Measurements from ENCODE around the gene CLSTN1.
"Not testable (repeated sequence)": the region's sequence is repeated elsewhere in the genome, so short reads cannot be mapped to it uniquely, and the experiment has no call there.

CLSTN1 gene

DNA sequence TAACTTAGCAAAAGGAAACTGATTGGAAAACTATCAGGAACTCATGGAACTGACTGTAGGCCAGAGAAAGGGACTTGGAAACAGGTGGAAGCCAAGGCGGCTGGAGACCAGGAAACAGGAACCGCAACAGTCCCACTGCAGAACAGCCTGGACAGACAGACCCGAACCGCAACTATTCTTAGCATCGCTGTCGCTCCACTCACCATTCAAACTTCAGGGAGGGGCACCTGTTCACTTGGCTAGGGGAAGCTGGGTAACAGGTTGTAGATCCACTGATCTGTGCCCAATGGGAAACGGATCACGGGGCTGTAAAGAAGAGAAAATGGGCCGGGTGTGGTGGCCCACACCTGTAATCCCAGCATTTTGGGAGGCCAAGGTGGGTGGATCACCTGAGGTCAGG is 61.9 kb downstream of the CLSTN1 start:
- no peak for DNase-seq (ENCODE audit: low read depth)

DNA sequence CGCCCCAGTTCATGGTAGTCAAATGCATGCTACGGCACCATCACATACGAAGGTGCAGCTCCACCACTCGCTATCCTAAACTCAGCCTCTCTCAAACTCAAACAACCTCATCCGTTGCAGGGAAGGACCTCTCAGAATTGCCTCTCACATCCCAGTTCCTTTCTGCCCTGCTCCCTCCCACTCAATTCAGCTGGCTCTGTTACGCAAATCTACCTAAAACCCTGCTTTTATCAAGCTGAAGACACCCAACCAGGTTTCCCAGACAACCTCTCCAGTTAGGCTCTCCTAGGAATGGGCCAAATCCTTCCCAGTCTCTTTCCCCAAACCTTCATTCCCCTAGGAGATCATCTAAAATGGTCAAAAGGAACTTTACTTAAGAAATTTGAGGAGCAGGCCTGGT is 62.9 kb downstream of the CLSTN1 start:
- no peak for DNase-seq (ENCODE audit: low read depth)

DNA sequence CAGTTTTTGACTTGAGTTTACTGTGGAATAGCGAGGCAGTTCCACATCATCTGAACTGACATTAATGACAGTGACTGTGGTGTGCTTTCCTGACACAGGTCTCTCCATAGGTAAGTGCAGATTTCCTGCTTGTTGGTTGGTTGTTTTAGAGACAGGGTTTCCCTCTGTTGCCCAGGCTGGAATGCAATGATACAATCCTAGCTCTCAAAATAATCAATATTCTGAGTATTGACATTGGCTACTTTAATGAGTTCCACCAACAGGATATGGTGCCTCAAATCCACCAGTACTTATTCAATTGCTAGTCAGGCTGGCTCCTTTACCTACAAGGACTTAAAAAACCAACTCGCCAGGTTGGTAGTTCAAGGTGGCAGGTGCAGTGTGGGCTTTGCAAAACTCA is 63.8 kb downstream of the CLSTN1 start:
- no peak for DNase-seq (ENCODE audit: low read depth)

DNA sequence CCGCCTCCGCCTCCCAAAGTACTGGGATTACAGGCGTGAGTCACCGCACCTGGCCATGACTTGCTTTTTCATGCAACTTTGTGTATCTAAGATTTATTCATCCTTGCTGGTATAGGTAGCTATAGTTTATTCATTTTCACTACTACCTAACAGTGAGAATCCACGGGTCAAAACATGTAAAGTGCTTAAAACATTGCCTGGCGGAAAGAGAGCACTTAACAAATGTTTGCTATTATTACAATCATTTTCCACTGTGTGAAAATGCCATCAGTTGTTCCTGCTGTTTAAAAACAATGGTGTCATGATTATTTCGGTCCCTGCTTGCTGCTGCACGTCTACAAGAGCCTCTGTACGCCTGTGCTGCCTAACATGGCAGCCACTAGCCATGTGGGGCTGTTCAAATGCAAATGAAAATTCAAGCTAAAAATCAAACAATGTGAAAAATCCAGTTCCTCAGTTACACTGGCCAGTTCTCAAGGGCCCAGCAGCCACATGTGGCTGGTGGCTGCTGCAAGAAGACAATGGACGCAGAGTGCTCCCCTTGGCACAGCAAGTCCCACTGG is 65.1 kb downstream of the CLSTN1 start:
- no peak for DNase-seq (ENCODE audit: low read depth)

DNA sequence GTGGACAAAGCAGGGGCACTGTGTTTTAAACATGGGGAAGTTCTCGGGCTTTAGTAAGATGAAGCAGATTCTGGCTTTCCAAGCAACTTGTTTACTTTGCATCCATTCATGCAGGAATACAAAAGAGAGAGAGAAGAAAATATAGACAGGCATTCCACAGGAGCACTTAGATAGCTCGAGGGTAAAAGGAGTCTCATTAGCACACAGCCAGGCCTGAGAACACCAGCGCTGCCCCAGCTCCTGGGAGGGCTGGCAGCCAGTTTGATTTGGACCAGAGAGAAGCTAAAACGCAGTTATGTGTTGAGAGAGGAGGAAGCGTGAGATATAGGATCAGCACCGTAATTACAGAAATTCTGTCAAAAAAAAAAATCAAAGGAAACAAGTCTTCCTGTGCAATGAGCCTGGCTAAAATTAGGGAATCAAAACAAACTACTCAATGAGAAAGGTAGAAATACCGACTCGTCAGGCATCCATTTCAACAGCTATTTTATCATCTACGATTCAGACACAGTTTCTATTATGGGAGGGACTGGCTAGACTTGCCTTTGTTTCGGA is 68.2 kb downstream of the CLSTN1 start:
- DNase-seq (ENCODE audit: low read depth) = no peak

DNA sequence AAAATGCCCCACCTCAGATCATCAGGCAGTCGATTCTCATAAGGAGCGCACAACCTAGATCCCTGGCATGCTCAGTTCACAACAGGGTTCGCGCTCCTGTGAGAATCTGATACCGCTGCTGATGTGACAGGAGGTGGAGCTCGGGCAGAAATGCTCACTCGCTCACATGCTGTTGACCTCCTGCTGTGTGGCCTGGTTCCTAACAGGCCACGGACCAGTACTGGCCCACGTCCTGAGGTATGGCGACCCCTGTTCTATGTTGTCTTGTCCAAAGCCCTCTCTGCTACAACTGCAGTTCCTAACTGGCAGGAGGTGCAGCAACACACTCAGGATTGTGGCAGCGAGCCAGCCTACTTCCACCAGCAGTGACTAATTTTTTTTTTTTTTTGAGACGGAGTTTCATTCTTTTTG is 70.6 kb downstream of the CLSTN1 start:
- peak; percentile 74 for DNase-seq (ENCODE audit: low read depth)

DNA sequence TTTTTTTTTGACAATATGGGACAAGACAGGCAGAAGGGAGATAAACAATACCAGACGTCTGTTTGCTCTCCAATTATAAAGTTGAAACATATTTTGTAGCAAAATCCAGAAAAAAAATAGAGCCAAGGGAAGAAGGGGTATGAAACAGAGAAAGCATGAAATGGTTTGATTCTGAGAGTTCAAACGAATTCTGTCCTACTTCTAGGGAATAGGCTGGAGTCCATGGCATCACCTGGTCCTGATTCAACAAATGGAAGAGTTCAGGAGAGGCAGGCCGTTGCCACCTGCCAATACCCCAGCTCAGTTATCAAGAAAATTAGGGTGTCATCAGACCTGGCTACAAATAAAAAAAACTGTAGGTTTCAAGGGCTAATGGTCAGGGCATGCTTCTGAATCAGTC is 71.8 kb downstream of the CLSTN1 start:
- no peak for DNase-seq (ENCODE audit: low read depth)

DNA sequence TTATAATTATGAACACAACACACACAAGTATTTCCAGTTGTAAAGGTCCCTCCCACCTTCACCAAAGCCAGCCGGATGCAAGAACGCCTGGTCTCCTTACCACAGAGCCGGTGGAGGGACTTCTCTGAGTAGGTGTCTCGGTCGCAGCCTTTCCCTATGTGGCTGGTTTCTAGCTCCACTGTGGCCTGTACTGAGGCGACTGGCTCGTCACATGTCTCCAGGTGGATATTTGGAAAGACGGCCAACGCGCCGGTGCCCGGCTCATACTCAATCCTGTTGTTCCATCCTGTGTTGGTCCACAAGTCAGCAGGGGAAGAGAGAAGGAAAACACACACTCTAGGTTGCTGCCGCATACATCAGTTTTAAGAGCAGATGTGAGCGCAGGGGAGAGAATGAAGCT is 74.4 kb downstream of the CLSTN1 start:
- no peak for DNase-seq (ENCODE audit: low read depth)

DNA sequence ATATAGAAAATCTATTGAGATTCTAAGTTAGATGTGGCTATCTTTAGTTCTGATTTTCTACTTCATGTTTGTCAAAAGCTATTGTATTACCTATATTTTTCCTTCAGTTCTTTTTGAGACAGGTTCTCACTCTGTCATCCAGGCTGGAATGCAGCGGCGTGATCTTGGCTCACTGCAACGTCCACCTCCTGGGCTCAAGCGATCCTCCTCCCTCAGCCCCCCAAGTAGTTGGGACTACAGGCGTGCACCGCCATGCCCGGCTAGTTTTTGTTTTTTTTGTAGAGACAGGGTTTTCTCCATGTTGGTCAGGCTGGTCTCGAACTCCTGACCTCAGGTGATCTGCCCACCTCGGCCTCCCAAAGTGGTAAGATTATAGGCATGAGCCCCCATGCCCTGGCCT is 75.4 kb downstream of the CLSTN1 start:
- not testable (repeated sequence) for DNase-seq (ENCODE audit: low read depth)

DNA sequence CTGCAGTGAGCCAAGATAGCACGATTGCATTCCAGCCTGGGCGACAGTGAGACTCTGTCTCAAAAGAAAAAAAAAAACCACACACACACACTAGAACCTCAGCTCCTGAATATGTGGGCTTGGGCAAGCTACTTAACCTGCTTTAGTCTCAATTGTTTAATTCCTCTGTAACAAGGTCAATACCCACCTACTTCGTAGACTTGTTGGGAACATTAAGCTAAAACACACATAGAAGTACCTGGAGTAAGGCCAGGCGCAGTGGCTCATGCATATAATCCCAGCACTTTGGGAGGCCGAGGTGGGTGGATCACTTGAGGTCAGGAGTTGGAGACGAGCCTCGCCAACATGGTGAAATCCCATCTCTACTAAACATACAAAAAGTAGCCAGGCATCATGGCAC is 77.1 kb downstream of the CLSTN1 start:
- no peak for DNase-seq (ENCODE audit: low read depth)

DNA sequence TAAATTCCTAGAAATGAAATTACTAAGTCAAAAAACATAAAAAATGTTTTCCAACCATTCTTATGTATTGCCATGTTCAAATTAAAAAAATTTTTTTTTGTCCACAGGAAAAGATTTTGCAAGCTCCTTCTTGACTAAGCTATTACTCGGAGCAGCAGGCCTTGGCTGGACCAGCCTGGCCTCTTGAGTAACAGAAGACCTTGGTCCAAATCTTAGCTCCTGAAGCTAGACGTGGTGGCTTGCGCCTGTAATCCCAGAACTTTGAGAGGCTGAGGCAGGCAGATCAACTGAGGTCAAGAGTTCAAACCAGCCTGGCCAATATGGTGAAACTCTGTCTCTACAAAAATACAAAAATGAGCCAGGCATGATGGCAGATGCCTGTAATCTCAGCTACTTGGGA is 77.6 kb downstream of the CLSTN1 start:
- peak; percentile 70 for DNase-seq (ENCODE audit: low read depth)

DNA sequence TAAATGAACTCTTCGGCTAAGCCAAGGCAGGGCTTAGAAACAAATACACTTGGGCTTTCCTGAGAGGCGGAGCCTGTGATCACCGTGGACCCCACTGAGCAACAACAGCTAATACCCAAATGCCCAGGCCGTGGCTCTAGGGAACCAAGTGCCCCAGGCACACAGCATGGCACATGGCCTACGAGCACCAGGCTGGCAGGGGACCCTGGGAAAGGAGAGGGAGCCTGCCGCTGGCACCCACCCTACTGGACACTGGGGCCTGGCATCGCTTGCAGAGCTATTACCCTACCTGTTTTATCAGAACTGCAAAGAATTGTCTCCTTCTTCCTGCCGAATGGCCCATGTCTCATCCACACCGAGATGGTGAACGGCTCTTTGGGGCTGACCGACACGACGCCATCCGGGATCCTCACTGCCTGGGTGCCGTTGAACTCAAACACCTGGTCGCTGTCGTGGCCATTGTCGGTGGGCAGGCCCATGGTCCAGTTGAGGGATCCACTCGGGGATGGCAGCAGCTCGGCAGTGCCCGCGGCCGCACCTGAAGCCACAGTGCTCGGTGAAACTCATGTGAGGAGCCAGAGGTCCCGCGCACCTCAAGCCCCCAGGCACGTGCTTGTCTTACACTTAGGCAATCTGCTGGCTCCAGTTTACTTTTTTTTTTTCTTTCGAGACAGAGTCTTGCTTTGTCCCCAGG is 79.5 kb downstream of the CLSTN1 start:
- no peak for DNase-seq (ENCODE audit: low read depth)

DNA sequence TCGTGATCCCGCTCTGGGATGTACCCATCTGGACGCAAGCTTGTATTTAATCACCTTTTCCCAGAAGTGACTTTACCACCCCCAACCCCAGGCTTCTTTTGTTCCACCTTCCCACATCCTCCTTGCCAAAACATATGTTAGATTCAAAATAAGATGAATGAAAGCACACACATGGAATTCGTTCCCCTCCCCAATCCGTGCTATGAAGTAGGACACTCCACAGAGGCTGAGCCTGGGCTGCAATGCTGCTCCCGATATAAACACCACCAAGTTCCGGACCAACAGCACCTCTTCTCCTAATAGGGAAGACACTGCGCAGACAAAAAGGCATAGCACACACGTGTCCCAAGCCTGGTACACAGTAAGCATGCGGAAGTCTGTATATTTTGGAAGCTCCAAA is 86.1 kb downstream of the CLSTN1 start:
- DNase-seq (ENCODE audit: low read depth) = no peak

DNA sequence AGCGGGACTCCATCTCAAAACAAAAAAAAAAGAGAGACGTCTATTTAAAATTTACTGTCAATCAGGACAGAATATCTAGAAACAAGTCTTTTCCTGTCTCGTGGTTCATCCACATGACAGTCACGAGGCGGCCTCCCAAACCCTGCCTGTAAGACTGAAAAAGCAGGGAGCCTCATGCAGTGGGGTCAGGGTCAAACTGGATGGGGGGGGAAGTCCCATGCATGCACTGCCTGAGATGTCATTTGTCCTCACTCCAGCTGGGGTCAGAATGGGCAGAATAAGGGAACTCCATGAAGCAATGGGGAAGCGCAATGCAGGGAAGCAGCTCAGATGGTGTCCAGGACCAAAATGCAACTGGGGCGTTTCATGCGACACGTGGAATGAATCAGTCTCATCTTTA is 86.7 kb downstream of the CLSTN1 start:
- DNase-seq (ENCODE audit: low read depth) = no peak

DNA sequence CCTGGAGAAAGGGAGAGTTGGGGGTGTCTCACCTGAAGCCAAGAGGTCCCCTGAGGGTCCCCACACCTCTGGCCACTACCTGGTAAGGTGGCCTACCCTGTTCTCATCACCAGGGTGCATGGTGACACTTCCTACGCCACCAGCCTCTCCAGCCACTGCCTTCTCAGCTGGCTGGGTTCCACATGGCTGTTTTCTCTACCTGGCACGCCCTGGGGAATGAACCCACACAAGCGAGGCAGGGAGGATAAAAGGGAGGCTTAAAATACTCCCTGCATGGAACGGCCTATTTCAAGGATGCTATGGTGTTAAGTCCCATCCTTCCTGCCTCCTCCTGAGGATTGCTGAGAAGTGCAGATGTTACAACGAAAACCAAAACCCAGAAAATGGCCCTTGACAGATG is 87.5 kb downstream of the CLSTN1 start:
- DNase-seq (ENCODE audit: low read depth) = no peak

DNA sequence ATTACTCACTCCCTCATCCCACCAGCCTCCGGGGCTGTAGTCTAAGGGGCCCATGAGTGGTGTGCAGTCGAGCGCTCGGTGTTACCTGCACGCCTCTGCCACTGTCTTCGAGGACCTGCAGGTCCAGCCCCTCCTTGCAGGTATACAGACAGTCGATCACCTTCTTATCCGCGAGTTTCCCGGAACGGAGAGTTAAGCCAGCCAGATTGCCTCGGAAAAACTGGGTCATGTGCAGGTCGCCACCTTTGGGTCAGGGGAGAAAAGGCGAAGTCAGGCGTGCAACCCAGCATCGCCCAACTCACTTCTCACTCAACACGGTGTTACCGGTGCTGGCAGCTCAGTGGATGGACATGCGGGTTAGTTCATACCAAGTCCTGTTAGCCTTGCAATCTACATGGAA is 88.0 kb downstream of the CLSTN1 start:
- DNase-seq (ENCODE audit: low read depth) = no peak

DNA sequence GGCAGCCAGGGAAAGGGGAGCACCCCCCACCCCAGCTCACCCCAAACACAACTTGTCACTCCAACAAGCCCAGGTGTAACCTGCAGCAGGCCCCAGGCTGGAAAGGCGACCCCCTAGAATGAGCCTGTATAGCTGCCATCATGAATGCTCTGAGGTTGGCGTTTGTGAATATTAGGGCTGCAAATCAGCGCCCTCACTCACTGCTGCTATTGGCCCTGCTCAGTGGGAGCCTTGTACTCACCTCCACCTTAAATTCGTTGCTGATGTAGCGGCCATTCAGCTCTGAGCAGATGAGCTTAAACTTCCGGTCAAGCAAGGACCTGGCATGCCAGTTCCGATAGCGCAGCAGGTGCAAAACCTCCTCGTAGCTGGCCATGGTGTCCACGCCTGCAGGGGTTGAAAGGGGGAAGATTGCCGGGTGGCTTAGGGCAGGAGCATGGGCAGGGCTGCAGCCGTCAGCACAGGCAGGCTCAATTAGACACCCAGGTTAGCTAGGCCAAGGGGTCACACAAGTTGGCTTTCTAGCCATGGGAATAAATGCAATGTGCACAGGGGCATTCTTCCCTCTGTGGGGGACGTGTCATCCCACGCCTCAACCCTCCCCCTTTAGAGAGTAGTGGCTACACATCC is 90.5 kb downstream of the CLSTN1 start:
- DNase-seq (ENCODE audit: low read depth) = no peak

DNA sequence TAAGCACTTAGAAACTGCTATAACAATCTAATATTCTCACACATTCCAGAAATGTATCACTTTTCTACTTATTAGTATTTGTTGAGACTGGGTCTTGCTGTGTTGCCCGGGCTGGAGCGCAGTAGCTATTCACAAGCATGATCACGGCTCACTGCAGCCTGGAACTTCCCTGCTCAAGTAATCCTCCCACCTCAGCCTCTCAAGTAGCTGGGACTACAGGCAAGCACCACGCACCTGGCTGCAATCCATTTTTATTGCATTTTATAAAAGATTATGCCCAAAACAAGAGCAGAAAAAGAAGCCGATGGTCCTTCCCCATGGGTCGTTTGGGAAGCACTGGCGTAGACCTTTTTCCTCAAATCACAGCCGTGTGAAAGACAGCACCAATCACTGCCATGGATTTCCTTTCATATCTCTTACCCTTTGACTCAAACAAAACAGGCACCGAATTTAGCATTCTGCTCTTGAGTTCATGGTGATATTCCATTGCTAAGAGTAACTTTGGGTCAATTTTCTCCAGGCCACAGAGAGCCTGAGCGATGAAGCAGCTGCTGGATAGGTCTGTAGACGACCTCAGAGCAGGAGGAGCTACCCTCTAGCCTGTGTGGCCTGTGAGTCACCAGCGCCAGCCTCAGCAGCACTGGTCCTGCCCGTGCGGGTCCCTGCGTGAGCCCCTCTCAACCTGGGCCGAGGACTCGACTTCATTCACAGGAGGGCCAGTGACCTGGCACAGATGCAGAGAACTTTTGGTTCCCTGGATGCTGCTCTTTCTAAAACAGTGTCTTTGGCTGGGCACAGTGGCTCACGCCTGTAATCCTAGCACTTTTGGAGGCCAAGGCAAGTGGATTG is 91.4 kb downstream of the CLSTN1 start:
- no peak for DNase-seq (ENCODE audit: low read depth)

DNA sequence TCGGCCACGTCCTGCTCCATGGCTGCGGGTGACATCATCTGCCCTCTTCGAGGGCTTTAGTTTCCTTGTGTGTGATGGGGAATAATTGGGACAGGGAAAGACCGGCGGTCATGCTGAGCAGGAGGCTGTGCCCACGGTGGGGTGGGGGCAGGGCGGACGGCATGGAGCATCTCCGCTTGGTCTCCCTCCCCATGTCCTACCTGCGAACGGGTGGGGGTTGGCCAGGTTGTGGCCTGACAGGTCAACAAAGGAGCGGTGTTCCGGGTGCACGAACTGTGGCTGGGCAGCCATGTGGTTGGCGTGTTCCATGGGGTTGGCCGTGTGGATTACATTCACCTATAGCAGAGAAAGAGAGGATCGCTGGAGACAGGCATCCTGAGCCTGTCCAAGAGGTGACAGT is 92.2 kb downstream of the CLSTN1 start:
- DNase-seq (ENCODE audit: low read depth) = no peak

DNA sequence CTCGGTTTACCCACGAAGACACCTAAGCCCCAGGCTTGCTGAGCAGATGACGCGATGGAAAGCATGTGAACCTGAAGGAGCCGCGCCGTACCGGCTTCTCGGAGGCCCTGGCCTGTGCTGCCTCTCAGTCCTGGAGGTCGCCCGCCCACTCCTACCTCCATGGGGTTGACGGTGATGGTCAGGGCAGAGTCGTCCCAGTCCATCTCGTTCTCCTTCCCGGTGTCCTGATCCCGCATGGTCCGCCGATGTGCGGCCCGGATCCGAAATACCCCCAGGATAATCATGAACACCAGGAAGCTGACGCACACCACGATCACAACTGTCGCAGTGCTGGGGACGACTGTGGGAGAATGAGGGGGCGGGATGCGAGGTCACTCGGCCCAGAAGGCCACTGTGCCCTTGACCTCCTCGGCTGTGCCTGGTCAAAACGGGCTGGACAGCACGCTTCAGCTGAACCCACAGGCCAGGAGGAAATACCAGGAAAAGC is 92.7 kb downstream of the CLSTN1 start:
- DNase-seq (ENCODE audit: low read depth) = no peak

DNA sequence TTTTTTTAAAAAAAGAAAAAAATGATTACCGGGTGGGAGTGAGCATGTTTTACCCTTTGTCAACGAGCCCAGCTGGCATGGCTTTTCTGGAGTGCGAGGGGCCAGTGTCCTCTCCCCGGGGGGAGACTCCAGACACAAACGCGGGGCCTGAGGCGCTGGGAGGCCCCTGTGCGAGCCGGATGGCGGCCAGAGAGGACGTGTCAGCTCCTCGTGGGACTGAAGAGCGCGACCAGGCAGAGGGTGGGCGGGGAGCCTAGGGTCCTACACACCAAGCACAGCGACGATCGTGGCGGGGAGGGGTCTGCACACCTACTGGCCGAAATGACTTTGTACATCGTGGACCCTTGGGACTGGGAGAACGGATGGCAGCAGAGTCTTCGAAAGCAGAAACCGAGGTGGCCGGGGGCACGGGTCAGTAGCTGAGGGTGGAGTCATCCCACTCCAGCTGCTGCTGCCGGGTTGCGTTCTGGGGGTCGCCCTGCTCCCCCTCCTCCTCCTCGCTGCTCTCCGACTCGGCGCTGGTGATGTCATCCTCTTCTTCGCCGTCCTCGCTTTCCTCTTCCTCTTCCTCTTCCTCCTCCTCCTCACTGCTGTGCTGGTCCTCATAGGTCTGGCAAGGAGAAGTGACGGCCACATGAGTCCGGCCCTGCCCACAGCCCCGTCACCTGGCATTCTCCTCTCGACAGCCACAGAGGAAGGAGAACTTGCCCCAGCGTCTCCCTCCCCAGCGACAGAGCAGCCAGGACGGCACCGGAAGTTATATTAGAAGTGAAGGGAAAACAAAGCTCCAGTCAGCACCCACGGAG is 93.5 kb downstream of the CLSTN1 start:
- DNase-seq (ENCODE audit: low read depth) = no peak

DNA sequence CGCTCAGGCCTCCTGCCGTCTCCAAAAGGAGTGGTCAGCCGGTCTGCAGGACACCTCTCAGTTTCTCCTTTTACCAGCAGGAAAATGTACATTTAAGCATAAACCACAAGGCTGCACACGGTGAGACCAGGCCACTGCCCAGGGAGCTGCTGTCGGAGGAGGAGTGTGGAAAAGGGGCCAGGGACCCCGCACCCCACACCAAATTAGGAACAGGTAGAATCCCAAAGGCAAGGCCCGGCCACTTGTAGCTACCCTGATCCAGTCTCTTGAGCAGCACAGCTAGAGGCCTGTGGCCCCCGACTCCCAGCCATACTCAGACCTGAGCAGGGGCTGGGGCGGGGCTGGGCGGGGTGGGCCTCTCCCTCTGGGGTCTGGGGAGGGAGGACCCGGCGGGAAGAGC is 94.2 kb downstream of the CLSTN1 start:
- DNase-seq (ENCODE audit: low read depth) = no peak

Measured in fibroblast of gingiva (primary cell).